Activated CD8-positive, alpha-beta memory T cell treated with anti-CD3 and anti-CD28 coated beads, Interleukin-2, amount 50 U/mL, for 1 hour (primary cell): ENCODE data around the gene CHSY3.

ENCODE experiments used
- DNase-seq: peaks from one replicate; pipeline ENCODE4 v3.0.0-alpha.2; 2020; ENCODE audit errors: extremely low read depth

CHSY3 gene

DNA sequence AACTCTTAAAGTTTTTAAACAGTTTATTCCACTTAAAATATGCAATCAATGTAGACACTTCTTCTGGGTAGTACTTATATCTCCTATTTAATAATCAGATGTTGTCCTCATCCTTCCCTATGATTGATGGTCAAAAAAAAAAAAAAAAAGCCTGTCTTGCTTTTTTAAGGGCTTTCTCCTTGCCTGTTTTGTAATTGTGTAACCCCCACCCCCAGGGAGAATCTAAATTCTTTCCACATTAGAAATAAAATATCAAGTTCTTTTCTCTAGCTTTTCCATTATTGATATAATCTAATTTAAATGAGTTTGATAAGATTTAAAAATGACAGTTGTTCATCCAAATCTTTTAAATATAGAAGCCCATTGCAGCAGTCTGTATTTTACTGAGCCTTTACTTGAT is 119.7 kb downstream of the CHSY3 start:
- no peak for DNase-seq

DNA sequence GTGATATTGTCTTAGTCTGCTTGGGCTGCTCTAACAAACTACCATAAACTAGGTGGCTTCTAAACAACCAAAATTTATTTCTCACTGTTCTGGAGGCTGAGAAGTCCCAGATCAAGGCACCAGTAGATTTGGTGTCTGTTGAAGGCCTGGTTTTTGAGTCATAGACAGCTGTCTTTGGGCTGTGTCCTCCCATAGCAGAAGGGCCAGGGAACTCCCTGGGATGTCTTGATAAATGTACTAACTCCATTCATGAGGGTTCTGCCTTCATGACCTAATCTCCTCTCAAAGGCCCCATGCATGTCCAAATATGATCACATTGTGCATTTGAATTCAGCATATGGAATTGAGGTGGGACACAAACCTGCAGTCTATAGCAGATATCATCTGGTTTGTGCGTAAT is 121.2 kb downstream of the CHSY3 start:
- no peak for DNase-seq

- no peak for DNase-seq
Observed at GRCh38 chr5:130032807-130033206, 128.5 kb downstream of the CHSY3 start.

DNA sequence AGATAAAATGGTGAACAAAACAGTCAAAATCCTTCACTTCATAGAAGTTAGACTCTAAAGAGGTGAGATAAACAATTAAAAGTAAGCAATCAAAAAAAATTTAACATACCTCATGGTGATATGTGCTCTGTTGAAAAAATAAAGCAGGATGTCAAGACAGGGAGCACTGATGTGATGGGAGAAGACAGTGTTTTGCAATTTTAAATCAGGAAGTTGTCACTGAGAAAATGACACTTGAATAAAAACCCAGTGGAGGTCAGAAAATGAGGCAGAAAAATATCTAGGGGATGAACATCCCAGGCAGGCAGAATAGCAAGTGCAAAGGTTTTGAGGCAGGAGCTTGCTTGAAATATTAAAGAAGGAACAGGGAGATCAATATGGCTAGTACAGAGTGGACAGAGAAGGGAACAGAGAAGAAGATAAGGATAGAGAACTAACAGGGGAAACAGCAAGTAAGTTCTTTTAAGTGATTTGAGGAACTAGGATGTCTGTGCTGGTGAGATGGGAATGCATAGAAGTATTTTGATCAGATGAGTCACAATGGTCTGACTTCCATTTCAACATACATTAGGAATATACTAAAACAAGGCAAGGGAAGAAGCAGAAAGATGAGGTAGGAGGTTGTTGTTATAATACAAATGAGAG is 130.4 kb downstream of the CHSY3 start:
- no peak for DNase-seq

DNA sequence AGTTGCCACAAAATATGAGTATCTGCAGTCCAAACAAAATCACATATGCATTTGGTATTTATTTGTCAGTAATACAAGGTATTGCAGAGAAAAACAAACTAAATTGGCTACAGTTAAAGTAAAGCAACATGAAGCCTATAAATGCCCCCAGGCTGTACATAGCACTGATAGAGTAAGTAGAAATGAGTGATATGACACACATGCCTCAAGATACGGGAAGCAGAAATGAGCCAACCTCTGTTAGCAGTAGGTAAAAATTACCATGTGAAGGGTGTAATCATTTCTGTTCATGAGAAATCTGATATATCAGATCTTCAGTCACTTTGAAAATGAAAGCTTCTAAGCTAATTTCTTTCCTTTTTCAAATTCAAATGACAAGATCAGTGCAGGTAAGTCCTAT is 131.1 kb downstream of the CHSY3 start:
- DNase-seq: no peak

GRCh38 chr5:130037905-130038304 is 133.6 kb downstream of the CHSY3 start:
- no peak for DNase-seq

DNA sequence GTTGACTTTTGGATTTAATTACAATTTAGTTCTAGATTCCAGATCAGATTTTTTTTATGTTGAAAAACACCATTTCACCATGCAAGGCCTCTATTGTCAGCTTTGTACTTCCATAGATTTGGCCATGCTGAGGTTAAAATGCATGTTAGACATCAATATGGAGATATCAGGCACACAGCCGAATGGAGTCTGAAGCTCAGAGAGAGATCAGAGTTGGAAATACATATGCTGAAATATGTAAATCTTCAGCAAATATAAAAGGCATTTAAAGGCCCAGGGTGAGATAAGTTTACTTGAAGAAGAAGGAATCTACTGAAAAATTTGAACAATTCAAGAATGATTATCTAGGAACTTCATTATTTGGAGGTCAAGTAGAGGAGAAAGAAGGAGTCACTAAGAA is 139.6 kb downstream of the CHSY3 start:
- DNase-seq: no peak

DNA sequence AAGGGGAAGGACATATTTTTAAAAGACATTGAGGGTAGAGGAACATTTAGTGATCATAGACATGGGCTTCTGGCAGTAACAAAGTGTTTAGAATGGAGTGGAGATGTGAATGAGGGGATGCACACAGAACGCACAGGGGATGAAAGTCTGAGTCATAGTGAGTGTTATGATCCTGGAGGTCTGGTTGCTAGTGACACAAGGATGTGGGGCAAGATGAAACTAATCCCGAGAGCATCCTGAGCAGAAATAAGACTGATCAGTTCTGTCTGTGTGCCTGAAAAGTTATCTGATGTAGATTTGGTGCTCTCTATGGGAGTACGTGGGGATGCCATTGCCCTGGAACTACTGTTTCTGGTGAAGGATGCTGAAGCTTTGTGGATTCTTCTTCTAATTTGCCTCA is 141.1 kb downstream of the CHSY3 start:
- no peak for DNase-seq

DNA sequence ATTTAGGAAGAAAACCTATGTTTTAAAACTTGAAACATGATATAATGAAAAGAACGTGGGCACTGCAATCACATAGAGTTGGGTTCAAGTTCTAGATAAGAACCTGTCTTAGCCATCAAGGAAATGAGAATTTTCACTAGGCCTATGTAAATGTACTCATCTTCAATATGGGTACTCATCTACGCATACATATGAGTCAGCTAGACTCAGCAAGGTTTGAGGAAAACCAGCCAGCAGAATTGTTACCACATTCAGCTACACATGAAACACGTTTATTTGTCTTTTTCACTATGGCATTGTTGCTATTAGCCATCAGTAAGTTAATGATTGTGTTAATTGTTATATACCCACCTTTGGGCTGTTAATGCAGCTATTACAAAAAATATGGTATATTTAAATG is 146.3 kb downstream of the CHSY3 start:
- DNase-seq: no peak

GRCh38 chr5:130052752-130053151 is 148.5 kb downstream of the CHSY3 start:
- no peak for DNase-seq

- DNase-seq: no peak
Observed at GRCh38 chr5:130055572-130055971, 151.3 kb downstream of the CHSY3 start.

GRCh38 chr5:130061746-130062145 is 157.5 kb downstream of the CHSY3 start:
- DNase-seq: no peak

DNA sequence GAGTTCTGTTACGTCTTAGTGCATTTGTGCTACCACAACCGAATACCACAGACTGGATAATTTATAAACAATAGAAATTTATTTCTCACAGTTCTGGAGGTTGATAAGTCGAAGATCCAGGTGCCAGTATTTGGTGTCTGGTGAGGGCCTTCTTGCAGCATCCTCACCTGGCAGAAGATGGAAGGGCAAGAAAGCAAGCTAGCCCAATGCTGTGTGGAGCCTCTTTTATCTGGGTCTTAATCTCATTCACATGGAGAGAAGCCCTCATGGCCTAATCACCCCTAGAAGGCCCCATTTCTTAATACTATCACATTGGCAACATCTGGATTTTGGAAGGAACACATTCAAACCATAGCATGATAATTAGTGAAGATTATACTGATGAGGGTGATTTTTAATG is 159.3 kb downstream of the CHSY3 start:
- no peak for DNase-seq

DNA sequence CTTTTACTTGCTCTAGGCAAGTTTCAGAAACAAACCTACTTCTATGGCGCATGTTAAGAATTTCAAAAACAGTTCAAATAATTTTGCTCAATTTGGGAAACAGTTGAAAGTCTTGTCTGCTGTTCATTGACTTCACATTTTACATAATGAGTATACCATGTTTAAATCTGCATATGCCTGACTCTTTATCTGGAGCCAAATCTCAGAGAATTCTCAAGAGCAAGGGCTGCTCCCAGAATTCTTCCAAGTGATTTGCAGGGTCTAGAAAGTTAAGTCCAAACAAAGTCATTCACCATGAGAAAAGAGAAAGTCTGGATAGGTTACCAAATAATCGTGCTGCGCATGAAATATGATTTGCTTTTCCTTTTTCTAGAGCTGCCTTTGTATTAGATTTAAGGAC is 160.2 kb downstream of the CHSY3 start:
- DNase-seq: no peak

DNA sequence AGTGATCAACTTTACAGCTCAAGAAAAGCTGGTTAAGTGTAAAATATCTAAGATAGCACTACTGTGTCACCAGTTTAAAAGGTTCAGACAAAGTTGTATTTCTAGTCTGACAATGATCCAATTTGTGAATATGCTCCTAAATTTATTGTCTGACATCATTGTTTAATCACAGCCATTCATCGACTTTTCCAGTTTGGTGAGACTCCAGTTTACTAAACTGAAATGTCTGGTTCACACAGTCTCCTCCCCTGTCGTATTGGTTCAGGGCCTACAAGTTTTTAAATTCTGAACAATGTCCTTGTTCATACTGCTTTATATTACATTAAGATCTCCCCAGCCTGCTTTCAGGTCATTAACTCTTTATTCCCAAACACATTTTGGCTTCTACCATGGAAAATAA is 161.4 kb downstream of the CHSY3 start:
- DNase-seq: no peak

- no peak for DNase-seq
Observed at GRCh38 chr5:130066644-130067043, 162.4 kb downstream of the CHSY3 start.

DNA sequence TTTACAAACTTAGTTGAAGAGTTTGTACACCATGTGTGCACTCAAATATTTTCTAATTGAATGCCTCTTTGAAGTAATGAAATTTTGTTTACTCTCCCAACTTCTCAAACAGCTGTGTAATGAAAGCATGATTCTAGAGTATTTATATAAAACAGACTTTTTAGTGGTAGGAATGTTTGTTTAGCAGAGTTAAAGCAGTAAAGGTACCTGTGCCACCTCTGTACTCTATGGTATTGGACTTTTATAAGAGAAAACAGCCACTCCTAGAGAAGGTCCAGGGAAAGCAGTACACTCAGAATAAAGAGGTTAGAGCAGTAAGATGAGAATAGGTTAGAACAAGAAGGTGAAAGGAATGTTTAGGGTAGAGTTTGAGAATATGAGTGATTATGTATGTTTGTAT is 163.1 kb downstream of the CHSY3 start:
- DNase-seq: no peak

DNA sequence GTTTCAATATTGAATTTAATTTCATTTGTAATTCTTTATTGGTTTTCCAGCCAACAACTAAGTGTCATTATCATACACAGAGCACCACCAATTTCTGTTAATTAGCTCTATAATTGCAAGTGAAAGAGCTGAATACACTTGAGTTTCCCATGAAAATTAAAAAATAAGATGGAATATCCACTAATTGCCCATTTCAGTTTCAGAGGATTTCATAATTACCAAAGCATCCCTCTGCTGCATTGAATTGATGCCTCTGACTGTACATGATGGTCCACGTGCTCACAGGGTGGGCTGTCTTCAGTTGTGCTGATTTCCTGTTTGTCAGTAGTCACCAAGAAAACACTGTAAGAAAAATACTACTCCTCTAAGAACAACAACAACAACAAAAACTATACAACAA is 163.8 kb downstream of the CHSY3 start:
- no peak for DNase-seq

DNA sequence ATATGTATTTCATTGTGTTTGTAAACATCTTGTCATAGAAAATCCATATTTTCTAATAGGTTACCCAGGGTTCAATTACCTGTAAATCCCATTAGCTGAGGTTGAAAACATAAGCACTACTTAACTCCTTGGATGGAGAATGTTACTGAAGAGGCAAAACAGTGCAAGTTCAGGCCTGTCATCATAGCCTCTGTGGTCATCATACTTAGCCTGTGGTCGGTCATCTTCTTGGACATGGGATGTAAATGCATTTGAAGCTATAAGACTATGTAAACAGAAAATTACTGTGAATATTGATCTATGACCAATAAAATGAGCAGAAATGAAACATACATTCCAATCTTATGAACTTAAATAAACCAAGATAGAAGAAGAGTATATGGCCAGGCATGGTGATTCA is 164.7 kb downstream of the CHSY3 start:
- DNase-seq: no peak

GRCh38 chr5:130074820-130075219 is 170.6 kb downstream of the CHSY3 start:
- no peak for DNase-seq

GRCh38 chr5:130077007-130077406 is 172.7 kb downstream of the CHSY3 start:
- no peak for DNase-seq

DNA sequence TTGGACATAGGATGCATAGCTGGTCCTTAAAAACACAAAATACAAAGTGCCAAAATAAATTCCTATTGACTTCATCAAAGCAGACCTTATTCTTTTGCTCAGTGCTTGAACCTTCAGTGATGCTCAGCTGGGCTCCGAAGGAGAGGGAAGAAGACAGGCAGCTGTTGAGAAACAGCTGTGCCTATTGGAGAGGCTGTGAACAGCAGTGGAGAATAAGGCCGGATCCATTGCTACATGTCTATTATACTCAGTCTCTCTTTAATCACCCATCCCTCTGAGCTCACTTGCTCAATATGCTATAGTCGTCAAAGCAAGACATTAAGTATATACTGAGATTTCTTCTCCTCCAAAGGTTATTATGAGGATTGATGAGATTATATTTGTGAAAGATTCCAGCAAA is 174.4 kb downstream of the CHSY3 start:
- DNase-seq: no peak

DNA sequence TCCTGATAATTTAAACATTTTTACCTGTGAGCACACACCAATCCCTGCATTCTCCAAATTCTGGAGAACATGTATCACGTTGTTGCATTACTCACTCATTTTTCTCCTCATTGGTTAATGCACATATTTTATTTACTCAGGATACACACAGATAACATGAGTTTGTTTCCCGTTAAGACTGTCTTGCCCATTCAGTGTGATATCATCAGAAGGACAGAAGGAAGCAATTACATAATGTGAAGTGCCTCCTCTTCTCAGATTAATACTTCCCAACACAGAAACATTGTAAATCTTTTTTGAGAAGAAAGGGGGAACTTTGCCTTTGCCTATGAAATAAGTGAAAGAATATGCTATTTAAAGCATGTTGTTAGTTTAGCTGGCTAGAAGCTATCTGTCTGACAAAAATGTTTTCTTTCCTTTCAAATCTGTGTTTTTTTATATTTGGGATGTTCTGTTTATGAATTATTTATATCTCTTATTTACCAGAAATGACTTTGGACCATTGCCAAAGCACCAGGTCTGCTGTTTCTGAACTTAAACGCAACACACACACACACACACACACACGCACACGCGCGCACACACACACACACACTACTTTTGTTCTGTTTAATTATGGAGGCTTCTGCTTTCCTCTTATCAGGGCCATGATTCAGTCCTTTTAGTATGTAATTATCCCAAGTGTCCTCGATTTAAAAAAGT is 186.5 kb downstream of the CHSY3 start:
- DNase-seq: no peak

DNA sequence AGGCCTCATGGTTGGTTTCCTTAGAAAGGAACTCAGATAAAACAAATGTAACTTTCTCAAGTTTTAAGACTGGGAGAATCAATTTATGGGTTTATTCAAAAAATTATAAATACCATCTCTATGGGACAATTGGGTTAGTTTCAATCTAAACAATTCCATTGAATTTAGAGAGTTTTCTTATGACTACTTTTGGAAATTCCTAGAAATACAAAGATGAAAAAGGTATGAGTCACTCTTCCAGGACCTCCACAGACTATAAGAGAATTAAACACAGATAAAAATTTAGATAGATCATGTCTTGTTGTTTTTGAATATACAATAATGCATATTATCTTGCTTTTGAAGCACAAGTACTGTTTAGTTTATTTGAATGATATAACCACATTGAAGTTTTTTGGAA is 188.7 kb downstream of the CHSY3 start:
- DNase-seq: no peak
